ENCODE measurements around the gene ROR2.

- TF ChIP-seq CTCF (IDR thresholded peaks at IDR 0.05): no peak
- TF ChIP-seq POLR2A (IDR thresholded peaks at IDR 0.05): no peak
Observed at GRCh38 chr9:91812191-91812590, 137.8 kb downstream of the ROR2 start.
